Measurements from ENCODE around the gene CHD6. TPM values are rescaled to one million over a fixed set of nuclear protein-coding genes. Genes with fewer than 3 reads are reported as not detected.
A peak's percentile ranks its signal among the peaks of the same experiment; 100 is the strongest.

CHD6 gene
- total and polyA plus RNA-seq, 2 of the 13 experiments (the other 11 are each of a cell fraction or from before 2014, with no cell fraction given): 14.4 to 52.0 TPM

DNA sequence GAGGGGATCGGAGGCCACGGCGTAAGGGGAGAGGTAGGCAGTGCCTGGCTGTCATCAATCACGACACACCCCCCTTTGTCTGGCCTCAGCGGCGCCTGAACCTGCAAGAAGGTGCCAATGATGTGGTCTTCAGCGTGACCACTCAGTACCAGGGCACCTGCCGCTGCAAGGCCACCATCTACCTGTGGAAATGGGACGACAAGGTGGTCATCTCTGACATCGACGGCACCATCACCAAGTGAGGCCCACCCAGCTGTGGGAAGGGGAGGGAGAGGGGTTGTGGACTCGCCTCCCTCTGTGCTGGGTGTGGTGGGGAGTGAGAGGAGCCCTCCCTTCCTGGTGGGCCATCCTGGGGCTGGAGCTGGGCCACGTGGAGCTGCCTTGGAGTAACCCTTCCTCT lies 261.2 kb downstream of the CHD6 start (continued):
- TF ChIP-seq SKIL (CRISPR knock-in tag; IDR thresholded peaks at IDR 0.05; ENCODE audit: borderline replicate concordance) (no peak), ZNF772 (CRISPR knock-in tag; IDR thresholded peaks at IDR 0.05) (no peak)

DNA sequence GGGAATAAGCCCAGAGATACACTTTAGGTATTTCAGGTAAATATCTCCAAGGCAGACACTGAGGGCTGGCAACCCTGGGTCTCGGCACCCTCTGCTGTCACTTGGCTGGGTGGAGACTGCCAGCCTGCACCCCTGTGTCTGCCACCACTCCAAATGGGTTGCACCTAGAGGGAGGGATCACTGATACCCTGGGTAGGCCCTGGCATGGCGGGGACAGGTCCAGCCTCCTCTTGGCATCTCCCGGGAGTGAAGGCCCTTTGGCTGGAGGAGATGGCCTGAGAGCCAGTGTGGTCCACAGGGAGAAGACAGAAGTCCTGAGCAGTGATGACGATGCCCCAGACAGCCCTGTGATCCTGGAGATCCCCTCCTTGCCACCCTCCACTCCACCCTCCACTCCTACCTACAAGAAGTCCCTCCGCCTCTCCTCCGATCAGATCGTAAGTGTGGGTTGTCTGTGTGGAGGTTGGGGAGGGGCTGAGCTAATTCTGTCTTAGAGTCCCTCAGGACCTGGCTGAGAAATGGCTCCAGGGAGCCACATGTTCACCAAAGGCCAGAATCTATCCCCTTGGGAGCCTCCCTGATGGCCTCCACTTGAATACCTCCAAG lies 262.5 kb downstream of the CHD6 start:
- no peak overlapping the region for H3K27ac ChIP-seq (ENCODE audit: extremely low read length, insufficient read depth, low read length)
- CTCF ChIA-PET (ENCODE audit: low intra/inter-chr PET ratio, low total read pairs): no interaction called here
- WGBS (ENCODE audit: low lambda C conversion rate): 95% methylated on average over 7 of the region's 7 CpGs
- H3K4me2 ChIP-seq (ENCODE audit: low read depth, low read length): no peak overlapping the region
- no peak overlapping the region for H3K4me3 ChIP-seq (replicated peaks in 1 of 3; ENCODE audit: insufficient read depth in 1 of 3, low read depth in 2 of 3, low read length in 3 of 3)
- intact Hi-C loops (cut with micrococcal nuclease; ENCODE audit: unreplicated experiment): no loop called here
- TF ChIP-seq THYN1 (CRISPR knock-in tag; IDR thresholded peaks at IDR 0.05; ENCODE audit: borderline replicate concordance, low read depth): no peak
- no peak for TF ChIP-seq JUNB (CRISPR knock-in tag; IDR thresholded peaks at IDR 0.05; ENCODE audit: borderline replicate concordance)
- TF ChIP-seq MATR3 (CRISPR knock-in tag; IDR thresholded peaks at IDR 0.05): 0 out of 2 replicates have a peak, but pooled peaks have one; percentile 59
- DNase-seq (ENCODE audit: low spot score): no peak
- no peaks in the 10 kb centered on the region for H3K9me3 ChIP-seq (ENCODE audit: low read length)
- no peak for FAIRE-seq
- H3K4me1 ChIP-seq (ENCODE audit: insufficient read depth, low read length): peaks cover 13% of the 10 kb centered on the region
- no peak for ATAC-seq
- no peaks in the 10 kb centered on the region for H3K79me2 ChIP-seq (ENCODE audit: insufficient read depth, low read length)
- BruUV-seq (replicated peaks): no TSS peak
- no peak overlapping the region for H2AFZ ChIP-seq (ENCODE audit: low read length)
- H3K27me3 ChIP-seq (ENCODE audit: control insufficient read depth in 1 of 2, insufficient read depth in 2 of 2, low read length in 2 of 2): no peaks in the 10 kb centered on the region
- no peaks in the 10 kb centered on the region for H4K20me1 ChIP-seq (ENCODE audit: insufficient read depth, low read length)
- no peak overlapping the region for H3K9ac ChIP-seq (ENCODE audit: insufficient read depth, low read depth, low read length)
- POLR2A ChIA-PET: no interaction called here
- in situ Hi-C loops (cut with HindIII; ENCODE audit: extremely low pct_ligation_motif_present, low pct_unique_long_range_greater_than_20kb): no loop called here
- peaks cover 12% of the 10 kb centered on the region in 2 experiments; a peak in 3 of 5 replicates for H3K36me3 ChIP-seq (replicated peaks in 1 of 2; ENCODE audit: control insufficient read depth in 1 of 2, insufficient read depth in 2 of 2, low read length in 2 of 2)

All from HepG2 (cell line).